ENCODE data around the gene KCNMA1.

- TF ChIP-seq ZZZ3 (IDR thresholded peaks at IDR 0.05; ENCODE audit: control insufficient read depth, insufficient read length, low read depth) (no peak), ETV6 (conservative IDR thresholded peaks at IDR 0.05 in 1 of 2, IDR thresholded peaks at IDR 0.05 in 1 of 2; ENCODE audit: borderline replicate concordance in 1 of 2, low read depth in 1 of 2) (no peak), POLR2AphosphoS5 (IDR thresholded peaks at IDR 0.05; ENCODE audit: low read length) (no peak), JUNB (IDR thresholded peaks at IDR 0.05) (no peak), CTCF (IDR thresholded peaks at IDR 0.05 in 2 of 3, conservative IDR thresholded peaks at IDR 0.05 in 1 of 3; ENCODE audit: control insufficient read depth in 2 of 3, extremely low read depth in 1 of 3, insufficient read depth in 1 of 3, low read depth in 3 of 3, low read length in 3 of 3) (no peak), FOXM1 (IDR thresholded peaks at IDR 0.05; ENCODE audit: low read depth, low read length) (no peak), BCLAF1 (IDR thresholded peaks at IDR 0.05) (no peak), POLR2A (IDR thresholded peaks at IDR 0.05; ENCODE audit: low read depth, low read length) (no peak), RELA (IDR thresholded peaks at IDR 0.05; ENCODE audit: borderline replicate concordance, partially characterized antibody) (no peak), SP1 (IDR thresholded peaks at IDR 0.05; ENCODE audit: low read depth, low read length) (no peak), TARDBP (IDR thresholded peaks at IDR 0.05; ENCODE audit: borderline replicate concordance) (no peak), TAF1 (IDR thresholded peaks at IDR 0.05; ENCODE audit: borderline replicate concordance, low read depth, low read length) (no peak)
These were observed 373.9 kb downstream of the KCNMA1 start for GRCh38 chr10:77263700-77264099.
